GM13977 (cell line): ENCODE data around the gene TGFBR3.

Experiments
- DNase-seq: peaks from one replicate; pipeline ENCODE4 v3.0.0; 2012; ENCODE audit warnings: low spot score
- in situ Hi-C: fragments of 300-500 bp; cut with MboI; formaldehyde crosslinking; loops from one replicate; pipeline ENCODE4 v1.12.0; 2022; ENCODE audit warnings: low sequenced_read_pairs, low pct_unique_long_range_greater_than_20kb, mixed read lengths, inconsistent platforms; ENCODE audit not compliant: unreplicated experiment
- TF ChIP-seq, protein P1 (sequence below): IDR thresholded peaks from 2 replicates; pipeline ENCODE4 v1.5.1; 2012; ENCODE audit warnings: mild to moderate bottlenecking, control low read depth; ENCODE audit not compliant: insufficient read depth; ENCODE audit errors: extremely low read depth, missing control alignments

Gene TGFBR3

DNA sequence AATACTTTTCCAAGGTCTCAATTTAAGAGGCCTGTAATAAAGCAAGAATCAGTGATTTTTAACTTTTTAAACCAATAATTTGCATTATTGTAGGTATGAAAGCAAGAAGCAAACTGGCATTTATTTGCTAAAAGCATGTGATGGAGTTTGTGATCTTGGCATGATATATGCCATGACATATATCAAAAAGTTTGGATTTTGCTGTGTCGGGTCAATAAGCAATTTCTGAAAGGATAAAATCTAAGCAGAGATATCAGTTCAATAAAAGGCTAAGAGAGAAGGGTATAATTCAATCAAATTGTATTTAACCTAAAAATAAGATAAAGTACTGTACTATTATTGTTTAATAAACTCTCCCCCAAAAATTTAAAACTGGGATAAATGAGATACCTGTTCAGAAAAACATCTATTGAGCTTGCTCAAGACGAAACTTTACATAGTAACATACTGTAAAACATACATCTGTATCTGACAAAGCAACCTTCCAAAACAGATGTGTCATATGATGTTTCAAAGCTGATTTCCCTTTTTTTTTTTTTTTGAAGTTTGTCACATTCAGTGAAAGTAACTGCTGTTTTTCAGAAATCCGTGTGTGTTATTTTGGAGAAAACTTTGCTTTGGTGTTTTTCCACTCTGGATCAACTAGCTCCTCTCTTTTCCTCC is 74.5 kb downstream of the TGFBR3 start:
- DNase-seq: no peak
- in situ Hi-C loops: no loop called here
- TF ChIP-seq, protein P1, sequence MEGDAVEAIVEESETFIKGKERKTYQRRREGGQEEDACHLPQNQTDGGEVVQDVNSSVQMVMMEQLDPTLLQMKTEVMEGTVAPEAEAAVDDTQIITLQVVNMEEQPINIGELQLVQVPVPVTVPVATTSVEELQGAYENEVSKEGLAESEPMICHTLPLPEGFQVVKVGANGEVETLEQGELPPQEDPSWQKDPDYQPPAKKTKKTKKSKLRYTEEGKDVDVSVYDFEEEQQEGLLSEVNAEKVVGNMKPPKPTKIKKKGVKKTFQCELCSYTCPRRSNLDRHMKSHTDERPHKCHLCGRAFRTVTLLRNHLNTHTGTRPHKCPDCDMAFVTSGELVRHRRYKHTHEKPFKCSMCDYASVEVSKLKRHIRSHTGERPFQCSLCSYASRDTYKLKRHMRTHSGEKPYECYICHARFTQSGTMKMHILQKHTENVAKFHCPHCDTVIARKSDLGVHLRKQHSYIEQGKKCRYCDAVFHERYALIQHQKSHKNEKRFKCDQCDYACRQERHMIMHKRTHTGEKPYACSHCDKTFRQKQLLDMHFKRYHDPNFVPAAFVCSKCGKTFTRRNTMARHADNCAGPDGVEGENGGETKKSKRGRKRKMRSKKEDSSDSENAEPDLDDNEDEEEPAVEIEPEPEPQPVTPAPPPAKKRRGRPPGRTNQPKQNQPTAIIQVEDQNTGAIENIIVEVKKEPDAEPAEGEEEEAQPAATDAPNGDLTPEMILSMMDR: no peak

DNA sequence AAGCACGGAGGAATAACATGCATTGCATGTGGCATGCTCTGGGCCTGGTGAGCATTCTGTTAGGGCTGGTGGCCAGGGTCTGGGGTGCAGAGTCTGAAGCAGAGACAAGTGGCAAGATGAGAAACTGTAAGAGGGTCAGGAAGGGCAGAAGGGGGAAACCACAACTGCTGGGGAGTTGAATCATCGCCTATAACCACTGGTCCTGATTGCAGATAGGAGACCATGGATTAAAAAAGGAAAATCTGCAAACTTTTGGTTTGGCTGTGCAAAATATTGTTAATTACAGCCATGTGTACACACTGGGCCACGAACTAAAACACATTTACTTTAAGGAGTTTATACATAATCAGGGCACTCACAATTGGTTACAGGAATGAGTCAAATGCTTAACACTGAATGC is 76.6 kb downstream of the TGFBR3 start:
- TF ChIP-seq, protein P1: no peak
- DNase-seq: no peak
- in situ Hi-C loops: no loop called here

DNA sequence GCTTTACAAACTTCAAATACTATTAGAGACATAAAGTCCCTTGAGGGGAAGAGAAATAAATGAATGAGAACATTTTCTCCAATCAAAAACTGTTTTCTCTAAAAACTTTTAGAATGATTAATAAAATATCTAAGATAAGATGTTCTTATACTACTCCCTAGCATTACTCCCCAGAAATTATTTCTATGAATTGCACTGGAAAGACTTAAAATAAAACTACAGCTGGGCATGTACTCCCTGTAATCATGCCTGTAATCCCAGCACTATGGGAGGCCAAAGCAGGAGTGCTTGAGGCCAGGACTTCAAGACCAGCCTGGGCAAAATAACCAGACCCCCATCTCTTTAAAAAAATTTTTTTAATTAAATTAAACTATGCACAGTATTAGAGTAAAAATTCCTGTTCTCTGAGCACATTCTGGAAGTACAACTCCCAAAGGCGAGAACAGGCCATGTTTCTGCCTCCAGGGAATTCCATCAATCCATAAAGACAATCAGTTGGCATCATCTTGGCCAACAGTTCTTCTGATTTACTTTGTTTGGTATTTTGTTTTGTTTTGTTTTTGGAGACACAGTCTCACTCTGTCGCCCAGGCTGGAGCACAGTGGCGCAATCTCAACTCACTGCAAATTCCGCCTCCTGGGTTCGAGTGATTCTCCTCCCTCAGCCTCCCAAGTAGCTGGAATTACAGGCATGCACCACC is 77.9 kb downstream of the TGFBR3 start:
- in situ Hi-C loops: no loop called here
- TF ChIP-seq, protein P1: no peak
- no peak for DNase-seq

DNA sequence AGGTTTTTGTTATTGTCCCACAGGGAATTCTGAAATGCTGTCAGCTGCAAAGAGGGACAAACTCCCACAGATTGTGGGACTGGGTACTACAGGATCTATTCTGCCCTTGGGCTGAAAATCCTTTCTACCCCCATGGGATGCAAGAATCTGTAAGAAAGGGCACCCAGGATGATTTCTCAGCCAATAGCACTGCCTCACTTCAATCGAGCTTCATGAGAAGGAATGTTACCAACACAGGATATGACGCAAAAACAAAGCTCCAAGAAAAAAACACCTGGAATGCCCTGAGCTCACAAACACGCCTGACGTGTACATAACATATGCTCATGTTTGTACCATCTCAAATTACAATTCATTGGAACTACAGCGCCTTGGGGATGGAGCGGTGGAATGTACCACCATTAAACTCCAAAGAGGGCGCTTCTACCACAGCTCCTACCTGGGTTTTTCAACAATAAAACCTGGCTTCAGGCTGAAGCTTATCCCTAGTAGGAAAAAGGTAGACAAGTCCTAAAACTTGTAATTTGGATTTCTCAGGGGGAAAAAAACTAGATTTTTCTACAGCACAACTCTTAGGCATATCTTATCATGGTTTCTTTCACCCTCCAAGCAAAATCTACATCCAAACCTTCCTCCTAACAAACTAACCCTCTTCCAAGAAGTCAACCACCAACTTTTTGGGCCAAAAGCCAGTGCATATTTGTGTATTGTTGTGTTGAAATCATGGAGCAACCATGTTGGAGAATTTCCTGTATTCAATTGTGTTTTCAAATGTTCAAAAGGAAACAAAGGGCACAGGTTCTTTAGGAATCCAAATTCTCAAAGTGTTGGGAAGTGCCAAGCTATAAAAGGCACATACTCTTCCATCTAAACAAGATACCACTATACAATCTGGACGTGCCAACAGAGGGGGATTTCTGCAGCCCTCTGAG is 78.9 kb downstream of the TGFBR3 start:
- in situ Hi-C loops: no loop called here
- no peak for DNase-seq

DNA sequence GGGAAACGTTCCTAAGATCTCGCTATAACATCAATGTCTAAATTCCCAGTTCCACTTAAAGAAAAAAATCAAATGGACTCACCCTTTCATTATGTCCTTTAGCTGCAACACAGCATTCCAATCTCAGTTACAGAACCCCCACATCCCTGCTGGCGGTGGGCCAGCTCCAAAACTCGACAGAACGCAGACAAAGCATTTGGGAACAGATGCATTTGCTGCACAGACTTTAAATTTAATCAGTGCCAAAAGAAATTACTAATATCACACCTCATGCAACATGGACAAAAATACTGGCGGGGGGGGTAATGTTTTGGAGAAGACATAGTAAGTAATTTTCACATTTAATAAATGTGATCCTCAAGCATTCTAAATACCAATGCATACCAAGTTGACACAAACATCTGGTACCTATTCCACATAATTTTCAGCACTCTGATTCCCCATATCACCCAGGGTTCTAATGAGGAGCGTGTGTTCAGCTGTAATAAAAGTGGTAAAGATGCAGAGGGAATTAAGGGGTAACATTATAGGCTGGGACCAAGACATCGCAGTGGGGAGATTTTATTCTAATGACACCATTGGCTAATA is 79.7 kb downstream of the TGFBR3 start:
- TF ChIP-seq, protein P1: no peak
- no peak for DNase-seq
- in situ Hi-C loops: no loop called here

More for the DNA sequence above, 78.9 kb downstream of the TGFBR3 start:
- TF ChIP-seq, protein P1: no peak

DNA sequence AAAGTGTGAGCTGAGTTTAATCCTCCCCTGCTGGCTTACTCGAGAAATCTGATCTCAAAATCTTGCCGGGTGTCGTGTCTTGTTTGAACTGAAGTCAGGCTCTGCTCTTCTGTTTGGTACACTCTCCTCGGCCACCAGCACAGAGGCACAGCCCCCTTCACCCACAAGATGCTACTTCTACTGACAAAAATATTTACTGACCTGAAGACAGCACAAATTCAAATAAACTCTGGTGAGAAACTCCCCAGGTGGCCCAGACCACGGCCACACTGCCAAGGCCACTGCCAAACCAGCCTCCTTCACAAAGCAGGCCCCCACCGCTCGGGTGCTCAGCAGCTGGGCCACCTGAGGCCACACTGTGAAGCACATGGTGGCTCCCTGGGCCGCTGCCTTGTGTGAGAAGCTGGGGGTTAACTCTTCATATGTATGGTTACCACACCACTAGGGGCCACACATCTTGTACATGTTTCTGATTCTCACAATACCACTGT is 80.6 kb downstream of the TGFBR3 start:
- in situ Hi-C loops: no loop called here
- no peak for DNase-seq
- TF ChIP-seq, protein P1: no peak
